ENCODE data around the gene LAMB1.

Gene LAMB1

GRCh38 chr7:107998150-107998549 is 4.8 kb downstream of the LAMB1 start:
- DNase-seq = no peak

GRCh38 chr7:107996072-107996882 is 6.7 kb downstream of the LAMB1 start:
- no peak for DNase-seq

- no peak for DNase-seq
Measured at GRCh38 chr7:107995184-107996071, 7.5 kb downstream of the LAMB1 start.

- DNase-seq = no peak
Measured at GRCh38 chr7:107994421-107995030, 8.4 kb downstream of the LAMB1 start.

GRCh38 chr7:107993891-107994291 is 9.1 kb downstream of the LAMB1 start:
- no peak for DNase-seq

- DNase-seq = no peak
Measured at GRCh38 chr7:107989618-107990373, 13.2 kb downstream of the LAMB1 start.

GRCh38 chr7:107982918-107983389 is 20.0 kb downstream of the LAMB1 start:
- DNase-seq = no peak

GRCh38 chr7:107982042-107982840 is 20.7 kb downstream of the LAMB1 start:
- no peak for DNase-seq

GRCh38 chr7:107981466-107981865 is 21.5 kb downstream of the LAMB1 start:
- no peak for DNase-seq

- DNase-seq = no peak
Measured at GRCh38 chr7:107980671-107981190, 22.2 kb downstream of the LAMB1 start.

- no peak for DNase-seq
Measured at GRCh38 chr7:107980171-107980570, 22.8 kb downstream of the LAMB1 start.

- DNase-seq = no peak
Measured at GRCh38 chr7:107978815-107979408, 24.0 kb downstream of the LAMB1 start.

GRCh38 chr7:107977048-107977447 is 25.9 kb downstream of the LAMB1 start:
- DNase-seq = no peak

GRCh38 chr7:107976620-107977019 is 26.3 kb downstream of the LAMB1 start:
- DNase-seq = no peak

GRCh38 chr7:107975394-107976013 is 27.5 kb downstream of the LAMB1 start:
- DNase-seq = no peak

- DNase-seq = no peak
Measured at GRCh38 chr7:107973861-107974260, 29.1 kb downstream of the LAMB1 start.

- DNase-seq = no peak
Measured at GRCh38 chr7:107972941-107973376, 30.0 kb downstream of the LAMB1 start.

GRCh38 chr7:107972075-107972482 is 30.9 kb downstream of the LAMB1 start:
- DNase-seq = no peak

GRCh38 chr7:107971613-107972012 is 31.3 kb downstream of the LAMB1 start:
- DNase-seq = no peak

GRCh38 chr7:107971100-107971499 is 31.9 kb downstream of the LAMB1 start:
- DNase-seq = no peak

GRCh38 chr7:107969856-107970255 is 33.1 kb downstream of the LAMB1 start:
- no peak for DNase-seq
